ENCODE results near the gene ALKBH4.
"Not testable (repeated sequence)": the region's sequence is repeated elsewhere in the genome, so short reads cannot be mapped to it uniquely, and the experiment has no call there.

The ALKBH4 gene, protein sequence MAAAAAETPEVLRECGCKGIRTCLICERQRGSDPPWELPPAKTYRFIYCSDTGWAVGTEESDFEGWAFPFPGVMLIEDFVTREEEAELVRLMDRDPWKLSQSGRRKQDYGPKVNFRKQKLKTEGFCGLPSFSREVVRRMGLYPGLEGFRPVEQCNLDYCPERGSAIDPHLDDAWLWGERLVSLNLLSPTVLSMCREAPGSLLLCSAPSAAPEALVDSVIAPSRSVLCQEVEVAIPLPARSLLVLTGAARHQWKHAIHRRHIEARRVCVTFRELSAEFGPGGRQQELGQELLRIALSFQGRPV

DNA sequence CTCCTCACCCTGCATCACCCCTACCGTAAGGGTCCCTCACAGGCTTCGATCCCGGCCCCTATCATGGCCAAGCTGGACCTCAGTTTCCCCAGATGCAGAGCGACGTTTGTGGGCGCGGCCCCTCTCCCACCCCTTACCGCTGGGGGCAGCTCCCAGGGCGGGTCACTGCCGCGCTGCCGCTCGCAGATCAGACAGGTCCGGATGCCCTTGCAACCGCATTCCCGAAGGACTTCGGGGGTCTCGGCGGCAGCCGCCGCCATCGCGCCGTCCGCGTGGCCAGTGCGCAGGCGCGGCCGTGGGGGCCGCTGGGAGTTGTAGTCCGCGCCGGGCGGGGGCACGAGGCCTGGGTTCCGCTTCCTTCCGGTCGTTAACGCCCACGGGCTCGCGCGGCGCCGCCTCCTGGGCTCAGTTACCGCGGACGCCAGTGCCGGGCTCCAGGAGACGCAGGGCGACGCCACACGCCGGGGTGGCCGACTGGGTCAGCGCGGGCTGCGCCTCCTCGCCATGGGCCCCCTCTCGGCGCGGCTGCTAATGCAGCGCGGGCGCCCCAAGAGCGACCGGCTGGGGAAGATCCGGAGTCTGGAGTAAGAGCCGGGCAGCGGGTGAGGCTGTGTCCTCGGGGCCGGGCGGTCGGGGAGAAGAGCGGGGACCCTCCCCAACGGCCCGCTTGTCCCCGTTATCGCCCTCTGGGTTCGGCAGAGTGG lies at the start of gene ALKBH4, which contains the start of gene LRWD1:
TSS of gene ALKBH4 (minus strand) at position 287 of the 704 bp plus-strand sequence. CDS start at position 260, 27 bp downstream.
TSS of gene LRWD1 (plus strand) at position 408 of the 704 bp plus-strand sequence. CDS start at position 505, 97 bp downstream.
- DNase-seq: peak; percentile 53

DNA sequence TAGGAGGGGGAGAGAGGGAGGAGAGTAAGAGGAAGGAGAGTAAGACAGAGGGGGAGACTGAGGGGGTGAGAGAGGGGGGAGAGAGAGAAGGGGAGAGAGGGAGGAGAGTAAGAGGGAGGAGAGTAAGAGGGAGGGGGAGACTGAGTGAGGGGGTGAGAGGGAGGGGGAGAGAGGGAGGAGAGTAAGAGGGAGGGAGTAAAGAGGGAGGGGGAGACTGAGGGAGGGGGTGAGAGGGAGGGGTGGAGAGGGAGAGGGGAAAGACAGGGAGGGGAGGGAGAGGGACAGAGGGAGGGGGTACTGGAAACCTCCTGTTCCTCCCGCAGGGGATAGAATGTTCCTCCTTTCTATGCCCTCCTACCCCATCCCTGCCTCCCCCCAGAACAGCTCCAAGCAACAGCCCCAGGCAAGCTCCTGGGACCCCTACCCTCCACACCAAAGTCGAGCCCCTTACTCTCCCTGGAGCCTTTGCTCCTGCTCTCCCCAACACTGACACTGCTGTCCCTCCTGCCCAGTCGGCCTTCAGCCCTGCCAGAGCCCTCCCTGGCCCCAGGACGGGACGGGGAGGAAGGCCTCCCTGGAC lies 48.1 kb upstream of the ALKBH4 start:
- DNase-seq: not testable (repeated sequence)

DNA sequence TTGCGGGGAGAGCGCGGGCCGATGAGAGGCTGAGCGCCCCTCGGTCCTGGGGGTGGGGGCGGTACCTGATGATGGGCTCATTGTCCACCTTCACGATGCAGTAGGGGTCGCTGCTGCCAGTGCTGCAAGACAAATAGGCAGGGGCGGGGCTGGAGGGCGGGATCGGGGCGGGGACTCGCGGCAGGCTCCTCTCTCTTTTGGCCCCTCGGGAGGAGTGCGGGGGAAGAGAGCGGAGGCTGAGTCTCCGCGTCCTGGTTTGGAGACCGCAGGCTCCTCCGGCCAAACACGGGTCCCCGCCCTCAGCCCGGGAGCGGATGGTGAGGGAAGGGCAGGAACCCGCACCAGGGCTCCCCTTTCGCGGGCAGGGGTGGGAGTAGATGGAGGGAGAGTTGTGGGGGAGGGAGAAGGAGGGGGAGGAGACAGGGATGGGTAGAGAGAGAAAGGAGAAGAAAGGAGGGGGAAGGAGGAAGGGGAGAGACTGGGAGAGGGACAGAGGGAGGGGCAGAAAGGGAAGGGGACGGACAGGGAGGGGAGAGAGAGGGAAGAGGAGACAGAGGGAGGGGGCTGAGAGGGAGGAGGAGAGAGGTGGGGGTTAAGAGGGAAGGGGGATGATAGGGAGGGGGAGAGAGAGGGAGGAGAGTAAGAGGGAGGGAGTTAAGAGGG lies 47.3 kb upstream of the ALKBH4 start:
- not testable (repeated sequence) for DNase-seq

DNA sequence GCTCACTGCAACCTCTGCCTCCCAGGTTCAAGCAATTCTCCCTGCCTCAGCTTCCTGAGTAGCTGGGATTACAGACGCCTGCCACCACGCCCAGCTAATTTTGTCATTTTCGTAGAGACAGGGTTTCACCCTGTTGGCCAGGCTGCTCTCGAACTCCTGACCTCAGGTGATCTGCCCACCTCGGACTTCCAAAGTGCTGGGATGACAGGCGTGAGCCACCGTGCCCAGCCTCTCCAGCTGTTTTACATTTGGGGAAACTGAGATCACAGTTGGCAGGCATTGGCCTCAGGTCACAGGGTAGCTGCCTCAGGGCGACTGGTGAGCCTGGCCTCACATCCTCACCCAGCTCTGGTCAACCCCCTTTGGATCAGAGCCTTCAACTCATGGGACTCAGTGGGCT lies 45.9 kb upstream of the ALKBH4 start:
- not testable (repeated sequence) for DNase-seq

DNA sequence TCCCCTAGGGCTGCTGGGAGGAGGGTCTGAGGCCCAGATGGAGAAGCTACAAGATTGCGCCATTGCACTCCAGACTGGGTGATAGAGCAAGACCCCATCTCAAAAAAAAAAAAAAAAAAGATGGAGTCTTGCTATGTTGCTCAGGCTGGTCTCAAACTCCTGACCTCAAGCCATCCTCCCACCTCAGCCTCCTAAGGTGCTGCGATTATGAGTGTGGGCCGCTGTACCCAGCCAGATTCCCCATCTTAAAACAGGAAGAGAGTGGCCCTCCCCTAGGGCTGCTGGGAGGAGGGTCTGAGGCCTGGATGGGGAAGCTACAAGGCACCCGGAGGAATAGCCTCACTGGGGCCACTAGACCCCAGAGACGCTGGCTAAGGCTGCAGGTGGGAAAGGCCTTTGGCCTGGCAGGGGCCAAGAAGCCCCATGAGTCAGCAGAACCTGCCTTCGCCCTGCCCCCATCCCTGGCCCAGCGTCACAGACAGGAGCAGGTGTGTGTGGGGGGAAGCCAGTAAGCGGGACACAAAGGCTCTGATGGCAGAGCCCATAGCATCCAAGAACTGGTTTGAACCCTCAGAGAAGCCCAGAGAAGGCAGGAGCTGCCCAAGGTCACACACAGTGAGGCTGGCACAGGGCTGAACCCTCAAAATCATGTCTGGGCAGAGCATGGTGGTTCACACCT lies 42.9 kb upstream of the ALKBH4 start:
- not testable (repeated sequence) for DNase-seq

DNA sequence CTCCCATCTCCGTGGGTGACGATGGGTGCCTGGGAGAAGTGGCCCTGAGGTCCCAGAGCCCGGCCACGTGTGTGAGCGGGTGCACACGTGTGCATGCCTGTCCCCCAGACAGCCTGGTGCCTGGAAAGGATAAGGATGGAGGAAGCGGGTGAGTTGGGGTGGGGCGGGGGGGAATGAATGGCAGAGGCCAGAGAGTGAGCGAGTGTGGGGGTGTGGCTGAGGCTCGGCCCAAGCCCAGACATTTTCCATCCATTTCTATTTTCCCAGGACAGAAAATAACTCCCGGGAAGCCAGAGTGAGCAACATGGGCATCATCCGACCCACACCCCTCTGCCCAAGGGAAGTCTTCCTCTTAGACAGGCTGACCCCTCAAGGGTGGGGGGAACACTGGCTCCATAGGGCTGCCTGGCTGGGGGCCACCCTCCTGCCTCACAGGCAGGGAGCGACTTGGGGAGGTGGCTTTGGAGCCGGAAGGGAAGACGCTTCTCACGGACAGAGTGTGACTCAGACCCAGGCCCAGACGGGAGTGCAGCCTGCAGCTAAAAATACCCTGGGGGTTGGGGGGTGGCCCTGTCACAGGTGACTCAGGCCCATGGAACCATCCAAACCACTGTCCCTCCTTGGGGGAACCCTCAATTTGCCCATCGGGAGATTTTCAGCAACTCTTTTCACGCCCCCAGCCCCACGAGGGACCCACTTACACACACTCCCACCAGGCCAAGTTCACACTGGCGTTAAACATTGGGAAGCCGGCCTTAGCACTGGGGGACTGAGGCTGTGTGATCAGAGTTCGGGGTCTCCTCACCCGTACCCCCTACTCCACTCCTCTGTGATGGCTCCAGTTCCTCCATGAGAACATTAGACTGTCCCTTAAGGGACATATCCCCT lies 40.9 kb upstream of the ALKBH4 start:
- not testable (repeated sequence) for DNase-seq

DNA sequence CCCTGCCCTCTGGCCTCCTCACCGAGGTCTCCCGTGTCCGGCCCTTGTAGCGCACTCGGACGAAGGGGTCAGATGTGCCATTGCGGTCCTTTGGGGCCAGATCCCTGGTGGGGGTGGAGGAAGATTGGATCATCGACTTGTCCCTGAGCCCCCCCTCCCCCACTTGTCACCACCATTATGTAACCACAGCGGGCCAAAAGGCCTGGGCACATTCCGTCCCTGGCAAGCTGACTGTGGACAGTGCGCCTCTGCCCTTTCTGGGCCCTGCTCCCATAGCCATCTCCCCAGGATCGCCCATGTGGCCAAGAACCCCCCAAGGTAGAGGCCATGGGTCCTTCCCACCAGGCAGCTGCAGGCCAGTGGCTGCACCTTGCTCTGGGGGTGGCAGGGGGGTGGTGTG lies 38.5 kb upstream of the ALKBH4 start:
- DNase-seq: not testable (repeated sequence)

DNA sequence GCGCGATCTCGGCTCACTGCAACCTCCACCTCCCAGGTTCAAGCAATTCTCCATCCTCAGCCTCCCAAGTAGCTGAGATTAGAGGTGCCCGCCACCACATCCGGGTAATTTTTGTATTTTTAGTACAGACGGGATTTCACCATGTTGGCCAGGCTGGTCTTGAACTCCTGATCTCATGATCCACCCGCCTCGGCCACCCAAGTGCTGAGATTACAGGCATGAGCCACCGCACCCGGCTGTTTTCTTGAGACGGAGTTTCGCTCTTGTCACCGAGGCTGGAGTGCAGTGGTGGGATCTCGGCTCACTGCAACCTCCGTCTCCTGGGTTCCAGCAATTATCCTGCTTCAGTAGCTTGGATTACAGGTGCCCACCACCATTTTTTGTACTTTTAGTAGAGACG lies 33.7 kb upstream of the ALKBH4 start:
- DNase-seq: not testable (repeated sequence)

DNA sequence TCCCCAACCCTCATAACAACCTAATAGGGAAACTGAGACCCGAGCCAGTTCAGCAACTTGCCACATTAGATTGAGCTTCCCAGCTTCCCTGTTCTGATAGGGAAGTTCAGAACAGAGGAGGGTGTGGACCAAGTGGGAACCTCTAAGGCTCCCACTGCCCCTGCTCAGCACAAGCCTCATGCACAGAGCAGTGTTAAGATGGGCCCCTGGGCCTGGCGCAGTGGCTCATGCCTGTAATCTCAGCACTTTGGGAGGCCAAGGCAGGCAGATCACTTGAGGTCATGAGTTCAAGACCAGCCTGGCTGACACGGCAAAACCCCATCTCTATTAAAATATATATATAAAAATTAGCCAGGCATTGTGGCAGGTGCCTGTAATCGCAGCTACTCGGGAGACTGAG lies 32.6 kb upstream of the ALKBH4 start:
- not testable (repeated sequence) for DNase-seq

DNA sequence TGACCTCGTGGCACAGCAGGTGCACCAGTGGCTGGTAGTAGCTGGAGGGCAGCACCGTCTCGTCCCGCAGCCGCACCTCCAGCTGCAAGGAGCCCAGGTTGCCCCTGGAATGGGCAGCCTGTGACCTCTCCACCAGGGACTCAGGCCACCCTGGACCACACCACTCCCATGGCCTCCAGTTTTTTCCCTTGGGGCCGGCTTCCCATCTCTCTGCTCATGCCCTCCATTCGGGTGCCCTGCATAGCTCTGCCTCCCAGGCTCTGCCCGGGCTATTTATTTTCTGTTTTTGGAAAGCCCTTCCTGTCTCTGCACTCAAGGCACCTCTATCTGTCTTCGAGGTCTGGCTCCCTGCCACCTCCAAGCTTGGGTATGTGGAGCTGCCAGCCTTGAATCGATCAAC lies 32.2 kb upstream of the ALKBH4 start:
- DNase-seq: not testable (repeated sequence)

DNA sequence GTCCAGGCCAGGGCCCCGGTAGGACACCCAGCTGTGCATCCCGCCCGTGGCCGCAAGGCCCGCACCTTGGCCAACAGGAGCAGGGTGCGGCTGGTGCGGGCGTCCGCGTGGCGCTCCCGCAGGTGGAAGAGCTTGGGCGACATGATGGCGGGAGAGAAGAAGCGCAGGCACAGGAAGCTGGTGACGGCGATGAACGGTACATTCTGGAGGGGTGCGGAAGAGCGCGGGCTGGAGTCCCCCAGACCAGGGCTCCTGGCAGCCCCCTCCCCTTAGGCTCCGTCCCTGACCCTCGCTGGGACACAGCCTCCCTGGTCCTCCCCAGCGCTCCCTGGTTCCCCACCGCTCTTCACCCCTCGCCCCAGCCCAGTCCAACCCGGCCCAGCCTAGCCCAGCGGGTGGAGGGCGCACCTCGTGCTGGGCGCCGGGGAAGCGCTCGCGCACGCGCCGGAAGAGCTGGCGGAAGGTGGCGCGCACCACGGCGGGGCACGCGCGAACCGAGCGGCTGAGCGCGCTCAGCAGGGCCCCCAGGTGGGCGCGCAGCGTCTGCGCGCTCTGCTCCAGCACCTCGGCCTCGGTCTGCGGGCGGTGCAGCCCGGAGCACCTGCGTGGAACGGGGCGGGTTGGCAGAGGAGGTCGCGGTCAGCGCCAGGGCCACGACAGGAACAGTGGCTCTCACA lies 29.9 kb upstream of the ALKBH4 start:
- not testable (repeated sequence) for DNase-seq

DNA sequence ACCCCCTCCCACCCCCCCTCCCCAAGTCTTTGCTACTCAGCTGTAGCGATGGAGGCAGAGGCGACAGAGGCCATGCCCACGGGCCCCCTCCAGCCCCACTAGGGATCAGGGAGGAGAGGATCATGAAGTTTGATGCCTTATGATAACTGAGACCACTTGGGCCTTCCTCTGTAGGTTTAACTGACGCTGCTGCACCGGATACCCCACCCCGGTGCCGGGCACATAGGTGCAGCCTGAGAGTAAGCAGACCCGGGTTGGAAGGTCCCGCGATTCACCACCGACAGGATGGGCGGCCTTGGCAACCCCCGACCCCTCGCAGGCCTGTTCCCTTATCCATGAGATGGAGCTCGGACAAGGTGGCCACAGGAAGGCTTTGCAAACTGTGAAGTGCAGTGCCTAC lies 29.4 kb upstream of the ALKBH4 start:
- not testable (repeated sequence) for DNase-seq

DNA sequence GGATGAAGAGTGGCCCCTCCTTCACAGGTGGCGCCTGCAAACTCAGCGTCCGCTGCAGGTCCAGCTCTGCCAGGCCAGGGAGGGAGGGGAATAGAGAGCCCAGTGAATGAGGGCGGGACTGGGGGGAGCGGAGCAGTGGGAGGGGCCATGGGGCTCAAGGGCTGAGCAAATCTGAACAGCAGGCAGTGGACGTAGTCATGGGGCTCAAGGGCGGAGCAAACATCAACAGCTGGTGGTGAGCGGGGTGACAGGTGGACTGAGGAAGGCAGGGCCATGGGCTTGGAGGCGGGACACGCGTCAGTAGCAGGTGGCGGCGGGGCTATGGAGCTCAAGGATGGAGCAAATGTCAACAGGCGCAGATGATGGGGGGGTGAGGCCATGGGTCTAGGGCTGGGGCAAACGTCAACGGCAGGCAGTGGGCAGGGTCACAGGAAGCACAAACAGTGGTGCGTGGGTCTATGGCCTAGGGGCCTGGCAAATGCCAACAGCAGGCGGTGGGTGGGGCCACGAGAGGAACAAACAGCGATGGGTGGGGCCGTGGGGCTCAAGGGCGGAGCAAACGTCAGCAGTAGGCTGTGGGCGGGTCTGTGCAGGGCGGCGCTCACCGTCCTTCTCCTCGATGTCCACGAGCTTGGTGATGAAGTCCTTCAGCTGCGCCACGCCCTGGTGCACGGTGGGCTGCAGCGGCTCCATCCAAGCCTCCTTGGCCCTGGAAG lies 28.7 kb upstream of the ALKBH4 start:
- not testable (repeated sequence) for DNase-seq

DNA sequence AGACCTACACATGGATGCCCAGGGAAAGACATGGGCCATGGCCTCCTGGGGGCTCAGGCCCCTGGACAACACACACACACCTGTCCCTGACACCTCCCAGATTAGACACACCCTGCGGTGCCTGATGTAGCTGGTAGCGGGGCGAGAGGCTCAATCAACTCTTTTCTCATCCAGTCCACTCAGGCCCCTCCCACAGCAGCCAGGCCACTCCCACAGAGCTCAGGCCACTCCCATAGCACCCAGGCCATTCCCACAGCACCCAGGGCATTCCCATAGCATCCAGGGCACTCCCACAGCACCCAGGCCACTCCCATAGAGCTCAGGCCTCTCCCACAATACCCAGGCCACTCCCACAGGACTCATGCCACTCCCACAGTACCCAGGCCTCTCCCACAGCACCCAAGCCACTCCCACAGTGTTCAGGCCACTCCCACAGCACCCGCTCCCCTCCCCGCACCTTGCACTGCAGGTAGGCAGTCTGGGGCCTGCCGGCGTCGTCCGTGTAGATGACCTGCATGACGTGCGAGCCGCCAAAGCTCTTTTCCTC lies 25.9 kb upstream of the ALKBH4 start:
- not testable (repeated sequence) for DNase-seq

DNA sequence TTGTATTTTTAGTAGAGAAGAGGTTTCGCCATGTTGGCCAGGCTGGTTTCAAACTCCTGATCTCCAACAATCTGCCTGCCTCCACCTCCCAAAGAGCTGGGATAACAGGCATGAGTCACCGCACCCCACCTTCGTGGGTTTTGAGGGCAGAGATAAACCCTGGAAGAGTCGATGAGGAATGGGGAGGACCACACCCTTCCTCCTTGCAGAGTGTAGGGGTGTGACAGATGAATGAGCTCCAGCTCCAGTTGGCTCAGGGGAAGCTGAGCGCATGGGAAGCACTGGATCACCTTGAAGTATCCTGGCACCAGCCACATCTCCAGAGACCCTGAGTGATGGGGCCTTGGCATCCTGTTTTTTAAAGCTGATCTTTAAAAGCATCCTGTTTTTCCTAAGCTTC lies 19.7 kb upstream of the ALKBH4 start:
- not testable (repeated sequence) for DNase-seq

DNA sequence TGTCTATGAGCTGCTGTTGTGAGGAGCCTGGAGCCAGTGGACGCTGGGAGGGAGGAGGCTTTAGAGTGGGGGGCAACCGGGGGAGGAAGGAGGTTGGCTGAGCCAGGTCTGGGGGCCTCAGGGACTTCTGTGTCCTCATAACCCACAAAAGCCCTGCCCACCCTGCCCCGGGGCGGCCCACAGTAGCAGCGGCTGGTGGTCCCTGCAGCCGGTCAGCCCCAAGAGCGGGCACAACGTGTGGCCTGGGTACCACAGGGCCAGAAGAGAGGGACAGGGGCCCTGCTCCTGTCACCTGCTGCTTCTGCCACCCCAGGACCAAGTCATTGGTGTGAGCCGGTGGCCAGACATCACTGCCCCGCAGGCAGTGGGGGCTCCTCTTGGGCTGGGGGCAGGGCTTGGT lies 17.3 kb upstream of the ALKBH4 start:
- DNase-seq: not testable (repeated sequence)

DNA sequence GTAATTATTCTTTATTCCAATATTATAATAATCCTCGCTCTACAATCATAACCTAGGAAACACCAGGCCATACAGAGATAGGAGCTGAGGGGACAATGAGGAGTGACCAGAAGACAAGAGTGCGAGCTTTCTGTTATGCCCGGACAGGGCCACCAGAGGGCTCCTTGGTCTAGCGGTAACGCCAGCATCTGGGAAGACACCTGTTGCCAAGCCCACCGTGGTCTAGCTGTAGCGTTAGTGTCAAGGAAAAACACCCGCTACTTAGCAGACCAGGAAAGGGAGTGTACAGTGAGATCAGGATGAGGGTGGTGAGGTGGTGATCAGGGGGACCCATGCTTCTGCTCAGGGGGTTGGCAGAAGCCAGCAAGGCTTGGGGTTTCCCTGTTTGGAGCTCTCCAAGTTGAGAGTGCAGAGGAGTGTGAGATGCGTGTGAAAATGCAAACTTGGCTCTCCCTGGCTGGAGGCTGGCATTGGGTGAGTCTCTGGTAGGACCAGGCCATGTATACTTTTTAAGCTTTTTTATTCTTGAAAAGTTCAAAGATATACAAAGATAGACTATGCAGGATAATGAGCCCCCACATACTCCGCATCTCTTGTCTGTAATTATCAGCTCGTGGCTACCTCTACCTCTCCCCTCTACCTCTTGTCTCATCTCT lies 15.4 kb upstream of the ALKBH4 start:
- DNase-seq: not testable (repeated sequence)

DNA sequence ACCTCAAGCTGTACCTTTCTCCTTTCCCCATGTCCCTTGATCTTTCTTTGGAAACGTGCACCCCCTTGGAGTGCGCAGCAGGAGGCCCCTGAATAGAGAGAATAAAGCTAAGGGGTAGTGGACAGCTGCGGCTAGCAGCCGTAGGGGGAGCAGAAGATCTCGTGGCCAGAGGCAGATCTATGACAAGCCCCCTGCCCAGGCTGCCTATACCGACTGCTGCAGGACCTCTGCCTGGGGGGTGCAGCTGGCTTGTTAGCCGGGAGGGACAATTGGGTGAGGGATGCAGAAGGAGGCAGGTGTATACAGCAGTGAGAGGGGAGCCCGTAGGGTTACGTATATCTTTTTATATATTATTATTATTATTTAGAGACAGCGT lies 14.5 kb upstream of the ALKBH4 start:
- DNase-seq: not testable (repeated sequence)
